AG10803 (cell line): ENCODE measurements around the gene BIRC6.
"Not testable (repeated sequence)": the region's sequence is repeated elsewhere in the genome, so short reads cannot be mapped to it uniquely, and the experiment has no call there.

Experiments used
- DNase-seq: peaks from one replicate; pipeline ENCODE4 v3.0.0; 2010; ENCODE audit warnings: low read depth
- H3K4me3 ChIP-seq: 2 replicates; pipeline ENCODE4 v1.5.1; 2011; ENCODE audit warnings: mild to moderate bottlenecking, low read length, control low read depth
- TF ChIP-seq, protein P1 (sequence below): conservative IDR thresholded peaks from 2 replicates; pipeline ENCODE4 v1.5.1; 2011; ENCODE audit warnings: mild to moderate bottlenecking, low read length, control low read depth, inconsistent platforms

BIRC6 gene

GRCh38 chr2:32532961-32533360 is 176.1 kb downstream of the BIRC6 start:
- TF ChIP-seq, protein P1, sequence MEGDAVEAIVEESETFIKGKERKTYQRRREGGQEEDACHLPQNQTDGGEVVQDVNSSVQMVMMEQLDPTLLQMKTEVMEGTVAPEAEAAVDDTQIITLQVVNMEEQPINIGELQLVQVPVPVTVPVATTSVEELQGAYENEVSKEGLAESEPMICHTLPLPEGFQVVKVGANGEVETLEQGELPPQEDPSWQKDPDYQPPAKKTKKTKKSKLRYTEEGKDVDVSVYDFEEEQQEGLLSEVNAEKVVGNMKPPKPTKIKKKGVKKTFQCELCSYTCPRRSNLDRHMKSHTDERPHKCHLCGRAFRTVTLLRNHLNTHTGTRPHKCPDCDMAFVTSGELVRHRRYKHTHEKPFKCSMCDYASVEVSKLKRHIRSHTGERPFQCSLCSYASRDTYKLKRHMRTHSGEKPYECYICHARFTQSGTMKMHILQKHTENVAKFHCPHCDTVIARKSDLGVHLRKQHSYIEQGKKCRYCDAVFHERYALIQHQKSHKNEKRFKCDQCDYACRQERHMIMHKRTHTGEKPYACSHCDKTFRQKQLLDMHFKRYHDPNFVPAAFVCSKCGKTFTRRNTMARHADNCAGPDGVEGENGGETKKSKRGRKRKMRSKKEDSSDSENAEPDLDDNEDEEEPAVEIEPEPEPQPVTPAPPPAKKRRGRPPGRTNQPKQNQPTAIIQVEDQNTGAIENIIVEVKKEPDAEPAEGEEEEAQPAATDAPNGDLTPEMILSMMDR, result no peak
- no peak overlapping the region for H3K4me3 ChIP-seq
- DNase-seq, result no peak

DNA sequence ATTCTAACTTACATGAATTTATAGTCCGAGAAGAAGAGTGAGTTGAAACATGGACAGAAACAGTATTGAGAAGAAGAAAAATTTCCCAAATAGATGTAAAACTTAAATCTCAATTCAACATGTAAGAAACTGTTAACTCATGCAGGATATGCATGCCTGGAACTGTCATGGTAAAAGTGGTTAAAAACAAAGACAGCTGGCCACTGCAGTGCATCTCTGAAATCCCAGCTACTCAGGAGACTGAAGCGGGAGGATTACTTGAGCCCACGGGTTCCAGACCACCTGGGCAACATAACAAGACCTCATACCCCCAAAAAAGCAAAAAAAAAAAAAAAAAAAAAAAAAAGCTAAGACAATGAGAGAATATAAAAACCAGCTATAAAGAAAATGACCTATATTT is 178.0 kb downstream of the BIRC6 start:
- H3K4me3 ChIP-seq, result no peak overlapping the region
- no peak for DNase-seq
- TF ChIP-seq, protein P1, result no peak

DNA sequence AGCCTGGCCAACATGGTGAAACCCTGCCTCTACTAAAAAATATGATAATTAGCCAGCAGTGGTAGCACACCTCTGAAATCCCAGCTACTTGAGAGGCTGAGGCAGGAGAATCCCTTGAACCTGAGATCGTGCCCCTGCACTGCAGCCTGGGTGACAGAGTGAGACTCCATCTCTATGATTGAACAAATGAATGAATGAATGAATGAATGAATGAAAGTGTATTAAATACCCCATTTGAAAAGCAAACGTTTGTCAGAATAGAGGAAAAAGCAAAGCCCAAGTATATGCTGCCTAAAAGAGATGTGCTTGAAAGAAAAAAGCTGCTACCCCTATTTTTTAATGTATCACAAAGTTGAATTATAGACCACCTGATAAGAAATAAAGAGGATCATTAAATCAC is 181.9 kb downstream of the BIRC6 start:
- no peak overlapping the region for H3K4me3 ChIP-seq
- DNase-seq, result no peak
- TF ChIP-seq, protein P1, result no peak

DNA sequence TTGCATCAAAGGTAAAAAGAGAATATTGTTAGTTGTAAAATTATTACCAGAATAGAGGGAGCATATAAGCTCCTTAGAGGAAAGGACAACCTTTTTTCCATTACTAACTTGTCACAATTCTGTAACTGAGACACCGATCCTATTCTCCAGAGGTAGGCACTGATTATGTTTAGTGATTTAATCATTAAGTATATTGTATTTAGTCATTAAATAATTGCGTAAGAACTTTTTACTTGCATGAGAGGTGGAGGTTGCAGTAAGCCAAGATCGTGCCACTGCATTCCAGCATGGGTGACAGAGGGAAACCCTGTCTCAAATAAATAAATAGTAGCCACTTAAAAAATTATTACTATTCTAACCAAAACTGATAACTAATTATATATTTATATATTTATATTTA is 195.7 kb downstream of the BIRC6 start:
- H3K4me3 ChIP-seq, DNase-seq: not testable (repeated sequence)

DNA sequence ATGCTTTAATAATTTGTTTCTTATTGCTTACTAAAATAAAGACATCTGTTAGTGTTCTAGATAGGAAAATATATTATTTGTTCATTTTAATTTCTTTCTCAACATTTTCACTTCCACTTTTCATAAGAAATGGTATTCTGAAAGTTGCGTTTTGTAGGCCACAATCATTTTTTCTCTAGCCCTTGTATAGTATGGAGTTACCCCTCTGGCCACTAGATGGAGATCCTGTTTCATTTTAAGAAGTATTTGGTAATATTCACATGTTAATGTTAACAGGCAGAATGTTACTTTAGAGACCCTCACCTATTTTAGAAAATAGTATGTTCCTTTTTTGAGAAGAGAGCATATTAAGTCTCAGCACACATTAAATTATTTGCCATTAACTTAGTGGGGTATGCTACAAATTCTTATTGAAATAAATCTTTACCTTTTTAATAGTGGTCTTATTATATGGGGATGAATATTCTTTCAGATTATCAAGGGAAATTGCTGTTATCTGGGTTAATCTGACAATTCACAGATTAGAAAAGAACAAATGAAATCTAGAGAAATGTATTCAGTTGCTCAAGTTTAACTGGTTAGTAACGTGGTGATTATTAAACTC is 197.1 kb downstream of the BIRC6 start:
- TF ChIP-seq, protein P1, result peak; percentile 85
- no peak overlapping the region for H3K4me3 ChIP-seq
- DNase-seq, result peak; percentile 54

- TF ChIP-seq, protein P1, result no peak
- DNase-seq, result no peak
- no peak overlapping the region for H3K4me3 ChIP-seq
Measured at GRCh38 chr2:32558492-32558891, 201.7 kb downstream of the BIRC6 start.

- no peak overlapping the region for H3K4me3 ChIP-seq
- TF ChIP-seq, protein P1, result no peak
- DNase-seq, result peak; percentile 50
Measured at GRCh38 chr2:32559136-32559535, 202.3 kb downstream of the BIRC6 start.

GRCh38 chr2:32562906-32563305 is 206.1 kb downstream of the BIRC6 start:
- H3K4me3 ChIP-seq, result no peak overlapping the region
- no peak for DNase-seq
- TF ChIP-seq, protein P1, result no peak
